Islet of Langerhans (tissue), 1 donor: ENCODE measurements around the gene ZNF888.
A peak's percentile ranks its signal among the peaks of the same experiment; 100 is the strongest.
"Not testable (repeated sequence)": the region's sequence is repeated elsewhere in the genome, so short reads cannot be mapped to it uniquely, and the experiment has no call there.

Source experiments
- FAIRE-seq: peaks from one replicate; lab custom pipeline; 2011; peaks lifted over from hg19 to GRCh38; lab: Jason Lieb, UNC

ZNF888 gene

DNA sequence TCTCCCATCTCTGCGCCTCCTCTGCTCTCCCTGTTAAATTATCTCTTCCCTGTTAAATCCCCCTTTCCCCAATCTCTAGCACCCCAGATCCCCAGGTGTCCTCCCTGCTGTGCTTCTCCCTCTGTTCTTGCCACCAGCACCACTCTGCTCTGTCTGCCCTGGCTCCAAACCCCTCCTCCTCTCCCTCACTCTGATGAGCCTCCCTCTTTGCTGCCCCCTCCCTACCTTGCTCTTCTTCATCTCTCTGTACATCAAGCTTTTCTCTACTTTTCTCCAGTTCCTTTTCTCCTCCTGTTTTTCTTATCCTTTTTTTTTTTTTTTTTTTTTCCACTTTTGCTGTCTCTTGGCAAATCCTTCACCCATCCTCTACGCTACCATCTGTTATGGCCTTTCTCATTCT is 18.3 kb upstream of the ZNF888 start:
- FAIRE-seq, result not testable (repeated sequence)

DNA sequence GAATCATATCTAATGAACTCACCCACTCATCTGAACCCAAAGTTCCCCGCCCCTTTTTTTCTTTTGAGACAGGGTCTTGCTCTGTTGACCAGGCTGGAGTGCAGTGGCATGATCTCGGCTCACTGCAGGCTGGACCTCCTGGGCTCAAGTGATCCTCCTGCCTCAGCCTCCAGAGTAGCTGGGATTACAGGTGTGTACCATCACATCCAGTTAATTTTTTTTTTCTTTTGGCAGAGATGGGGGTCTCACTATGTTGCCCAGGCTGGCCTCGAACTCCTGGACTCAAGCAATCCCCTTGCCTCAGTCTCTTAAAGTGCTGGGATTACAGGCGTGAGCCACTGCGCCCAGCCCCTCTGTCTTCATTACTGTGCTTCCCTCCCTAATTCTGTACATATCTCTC is 17.7 kb upstream of the ZNF888 start:
- not testable (repeated sequence) for FAIRE-seq

DNA sequence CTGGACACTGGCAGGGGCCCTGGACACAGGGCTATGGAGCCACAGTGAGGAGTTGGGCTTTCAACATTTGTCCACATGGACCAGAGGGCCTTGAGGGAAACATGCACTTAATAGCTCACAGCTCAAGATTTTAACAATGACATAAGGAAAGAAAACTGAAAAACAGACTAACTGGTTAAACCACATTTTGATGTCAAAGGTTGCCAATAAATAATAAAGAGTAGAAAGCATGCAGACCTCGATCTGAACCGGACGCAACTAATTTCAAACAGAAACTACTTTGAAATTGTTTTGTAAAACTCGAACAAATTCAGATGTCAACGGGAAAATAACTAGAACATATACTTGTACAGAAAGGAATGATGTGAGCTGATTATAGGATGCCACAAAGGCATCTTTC is 15.5 kb upstream of the ZNF888 start:
- FAIRE-seq, result no peak

DNA sequence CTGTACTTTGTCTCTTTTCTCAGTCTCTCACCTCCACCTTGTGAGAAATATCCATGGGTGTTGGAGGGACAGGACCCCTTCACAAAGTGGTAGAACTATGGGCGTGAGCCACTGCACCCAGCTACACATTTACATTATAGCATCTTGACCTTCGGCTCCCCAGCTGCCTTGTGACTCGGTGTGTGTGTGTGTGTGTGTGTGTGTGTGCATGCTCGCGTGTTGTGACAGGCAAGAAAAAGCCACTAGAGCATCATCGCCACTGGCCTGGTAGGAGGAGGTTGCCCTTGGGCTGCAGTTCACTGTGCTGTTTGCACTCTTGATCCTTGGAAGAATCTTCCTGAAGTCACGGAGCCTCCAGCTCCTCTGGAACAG is 13.7 kb upstream of the ZNF888 start:
- FAIRE-seq, result no peak

DNA sequence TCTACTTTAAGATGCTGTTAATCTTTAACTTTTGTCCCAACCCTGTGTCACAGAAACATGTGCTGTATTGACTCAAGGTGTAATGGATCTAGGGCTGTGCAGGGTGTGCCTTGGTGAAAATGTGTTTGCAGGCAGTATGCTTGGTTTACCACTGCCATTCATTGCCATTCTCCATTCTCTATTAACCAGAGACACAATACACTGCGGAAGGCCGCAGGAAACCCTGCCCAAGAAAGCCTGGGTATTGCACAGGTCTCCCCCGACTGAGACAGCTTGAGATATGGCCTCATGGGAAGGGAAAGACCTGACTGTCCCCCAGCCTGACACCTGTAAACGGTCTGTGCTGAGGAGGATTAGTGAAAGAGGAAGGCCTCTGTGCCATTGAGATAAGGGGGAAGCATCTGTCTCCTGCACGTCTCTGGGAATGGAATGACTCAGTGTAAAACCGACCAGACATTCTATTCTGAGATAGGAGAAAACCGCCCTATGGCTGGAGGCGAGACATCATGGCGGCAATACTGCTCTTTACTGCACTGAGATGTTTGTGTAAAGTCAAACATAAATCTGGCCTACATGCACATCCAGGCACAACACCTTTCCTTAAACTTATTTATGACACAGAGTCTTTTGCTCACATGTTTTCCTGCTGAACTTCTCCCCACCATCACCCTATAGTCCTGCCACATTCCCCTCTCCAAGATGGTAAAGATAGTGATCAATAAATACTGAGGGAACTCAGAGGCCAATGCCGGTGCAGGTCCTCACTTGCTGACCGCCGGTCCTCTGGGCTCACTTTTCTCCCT is 13.1 kb upstream of the ZNF888 start:
- peak; percentile 61 for FAIRE-seq

DNA sequence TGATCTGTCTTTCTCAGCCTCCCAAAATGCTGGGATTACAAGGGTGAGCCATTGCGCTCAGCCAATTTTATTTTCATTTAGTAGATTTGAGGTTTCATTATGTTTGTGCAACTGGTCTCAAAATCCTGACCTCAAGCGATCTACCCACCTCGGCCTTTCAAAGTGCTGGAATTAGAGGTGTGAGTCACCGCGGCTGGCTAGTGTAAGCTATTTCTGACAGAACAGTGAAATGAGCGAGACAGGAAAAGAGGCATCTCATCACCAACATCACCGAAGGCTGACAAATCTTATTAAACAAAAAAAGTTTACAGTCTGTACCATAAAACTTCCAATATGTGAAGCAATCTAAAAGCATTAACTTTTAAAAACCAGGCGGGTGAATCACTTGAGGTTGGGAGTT is 12.2 kb upstream of the ZNF888 start:
- no peak for FAIRE-seq

DNA sequence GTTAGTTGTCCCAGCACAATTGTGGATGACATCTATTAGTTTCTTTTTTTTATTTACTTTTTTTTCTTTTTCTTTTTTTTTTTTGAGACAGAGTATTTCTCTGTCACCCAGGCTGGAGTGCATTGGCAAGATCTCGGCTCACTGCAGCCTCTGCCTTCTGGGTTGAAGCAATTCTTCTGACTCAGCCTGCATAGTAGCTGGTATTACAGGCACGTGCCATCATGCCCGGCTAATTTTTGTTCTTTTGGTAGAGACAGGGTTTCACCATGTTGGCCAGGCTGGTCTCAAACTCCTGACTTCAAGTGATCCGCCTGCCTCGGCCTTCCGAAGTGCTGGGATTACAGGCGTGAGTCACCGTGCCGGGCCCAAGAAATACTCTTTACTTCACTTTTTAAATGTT is 1.4 kb upstream of the ZNF888 start:
- FAIRE-seq, result not testable (repeated sequence)

DNA sequence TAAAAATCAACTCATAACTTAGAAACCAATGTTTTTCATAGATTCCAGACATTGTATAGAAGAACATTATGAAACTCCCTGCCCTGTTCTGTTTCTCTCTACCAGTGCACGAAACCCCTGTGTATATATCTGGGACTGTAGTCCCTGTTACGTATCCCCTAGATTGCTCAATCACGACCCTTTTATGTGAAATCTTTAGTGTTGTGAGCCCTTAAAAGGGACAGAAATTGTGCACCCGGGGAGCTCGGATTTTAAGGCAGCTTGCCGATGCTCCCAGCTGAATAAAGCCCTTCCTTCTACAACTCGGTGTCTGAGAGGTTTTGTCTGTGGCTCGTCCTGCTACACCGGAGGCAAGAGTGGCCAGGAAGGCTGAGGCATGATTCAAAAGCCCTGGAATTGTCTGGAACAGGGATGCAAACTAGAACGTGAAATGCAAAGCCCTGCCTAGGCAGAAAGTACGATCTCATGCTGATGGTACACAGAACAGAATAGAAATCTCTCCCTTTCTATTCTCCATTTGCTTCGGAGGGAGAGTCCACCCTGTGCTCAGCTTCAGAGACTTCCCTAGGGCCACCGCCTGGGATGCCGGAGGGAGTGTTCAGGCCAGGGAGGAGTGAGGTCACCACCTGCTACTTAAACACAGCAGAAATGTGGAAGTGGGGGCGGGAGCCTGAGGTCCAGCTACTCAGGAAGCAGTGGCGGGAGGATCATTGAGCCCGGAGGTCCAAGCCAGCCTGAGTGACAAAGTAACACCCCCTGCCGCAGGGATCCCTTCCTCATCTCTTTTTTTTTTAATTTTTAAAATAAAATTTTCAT is 758 bp upstream of the ZNF888 start:
- FAIRE-seq, result no peak

DNA sequence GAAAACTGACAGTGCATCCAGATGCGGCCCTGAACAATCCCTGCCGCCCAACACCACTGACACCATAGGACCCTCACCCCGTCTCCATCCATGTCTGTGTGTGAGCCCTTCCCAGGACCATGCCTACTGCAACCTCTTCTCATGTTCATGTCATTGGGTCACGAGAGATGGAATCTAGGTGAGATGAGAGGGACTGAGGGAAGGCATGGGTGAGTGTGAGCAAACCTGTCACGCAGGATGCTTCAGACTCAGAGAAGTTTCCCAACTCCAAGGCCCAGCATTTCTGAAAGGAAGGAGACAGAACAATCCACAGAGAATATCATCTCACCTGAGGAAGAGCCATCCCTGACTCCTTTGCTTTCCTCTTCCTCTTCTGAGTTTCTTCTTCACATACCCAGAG is 5.7 kb downstream of the ZNF888 start:
- no peak for FAIRE-seq

DNA sequence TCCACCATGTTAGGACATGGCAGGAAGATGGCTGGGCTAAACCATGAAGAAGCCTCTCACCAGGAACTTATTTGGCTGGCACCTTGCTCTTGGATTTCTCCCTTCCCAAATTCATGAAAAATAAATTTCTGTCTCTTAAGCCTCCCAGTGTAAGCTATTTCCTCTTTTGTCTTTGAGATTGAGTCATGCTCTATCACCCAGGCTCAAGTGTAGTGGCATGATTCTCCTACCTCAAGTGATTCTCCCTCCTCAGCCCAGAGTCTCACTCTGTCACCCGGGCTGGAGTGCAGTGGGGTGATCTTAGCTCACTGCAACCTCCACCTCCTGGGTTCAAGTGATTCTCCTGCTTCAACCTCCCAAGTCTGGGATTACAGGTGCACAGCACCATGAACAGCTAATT is 12.6 kb downstream of the ZNF888 start:
- FAIRE-seq, result no peak

DNA sequence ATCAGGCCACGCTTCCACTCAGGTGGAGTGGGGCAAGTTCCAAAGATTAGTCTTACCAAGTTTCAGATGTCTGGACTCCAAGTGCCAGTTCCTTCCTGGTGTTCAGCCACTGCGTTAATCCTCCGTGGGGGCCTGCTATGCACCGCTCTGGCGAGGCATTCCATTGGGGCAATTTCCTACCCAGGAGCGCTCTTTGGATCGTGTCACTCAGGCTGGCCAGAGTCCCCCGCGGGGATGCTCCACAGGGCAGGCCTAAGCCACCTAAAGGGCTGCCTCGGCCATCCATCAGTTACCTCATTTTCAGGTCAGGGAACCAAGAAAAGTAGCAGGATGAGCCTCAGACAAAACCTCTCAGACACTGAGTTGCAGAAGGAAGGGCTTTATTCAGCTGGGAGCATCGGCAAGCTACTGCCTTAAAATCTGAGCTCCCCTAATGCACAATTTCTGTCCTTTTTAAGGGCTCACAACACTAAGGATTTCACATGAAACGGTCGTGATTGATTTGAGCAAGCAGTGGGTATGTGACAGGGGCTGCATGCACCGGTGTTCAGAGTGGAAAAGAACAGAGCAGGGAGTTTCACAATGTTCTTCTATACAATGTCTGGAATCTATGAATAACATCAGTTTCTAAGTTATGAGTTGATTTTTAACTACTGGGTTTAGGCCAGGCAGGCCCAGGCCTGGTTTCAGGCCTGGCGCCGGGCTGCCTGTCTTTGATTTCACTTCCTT is 19.0 kb downstream of the ZNF888 start:
- FAIRE-seq, result not testable (repeated sequence)

DNA sequence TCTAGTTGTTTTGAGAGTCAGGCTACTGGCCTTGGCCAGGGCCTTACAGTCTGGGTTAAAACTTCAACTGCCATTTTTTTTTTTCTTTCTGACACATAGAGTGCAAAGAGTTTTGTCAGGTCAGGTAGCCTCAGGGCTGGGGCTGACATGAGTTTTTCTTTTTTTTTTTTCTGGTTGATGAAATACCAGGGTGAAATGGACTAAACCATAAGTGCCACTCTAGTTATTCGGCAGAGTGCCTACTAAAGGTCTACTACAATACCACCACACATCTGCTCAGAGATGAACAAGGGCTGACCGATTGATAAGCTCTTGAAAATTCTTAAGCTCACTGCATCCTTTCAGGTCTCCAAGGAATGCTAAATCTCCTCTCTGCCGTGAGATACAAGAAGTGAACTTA is 21.4 kb downstream of the ZNF888 start:
- no peak for FAIRE-seq

DNA sequence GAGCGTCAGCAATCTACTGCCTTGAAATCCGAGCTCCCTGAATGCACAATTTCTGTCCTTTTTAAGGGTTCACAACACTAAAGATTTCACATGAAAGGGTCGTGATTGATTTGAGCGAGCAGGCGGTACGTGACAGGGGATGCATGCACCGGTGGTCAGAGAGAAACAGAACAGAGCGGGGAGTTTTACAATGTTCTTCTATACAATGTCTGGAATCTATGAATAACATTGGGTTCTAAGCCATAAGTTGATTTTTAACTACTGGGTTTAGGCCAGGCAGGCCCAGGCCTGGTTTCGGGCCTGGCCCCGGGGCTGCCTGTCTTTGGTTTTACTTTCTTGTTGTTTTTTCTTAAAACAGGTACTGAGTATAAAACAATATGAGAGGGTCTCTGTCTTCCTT is 24.6 kb downstream of the ZNF888 start:
- not testable (repeated sequence) for FAIRE-seq

DNA sequence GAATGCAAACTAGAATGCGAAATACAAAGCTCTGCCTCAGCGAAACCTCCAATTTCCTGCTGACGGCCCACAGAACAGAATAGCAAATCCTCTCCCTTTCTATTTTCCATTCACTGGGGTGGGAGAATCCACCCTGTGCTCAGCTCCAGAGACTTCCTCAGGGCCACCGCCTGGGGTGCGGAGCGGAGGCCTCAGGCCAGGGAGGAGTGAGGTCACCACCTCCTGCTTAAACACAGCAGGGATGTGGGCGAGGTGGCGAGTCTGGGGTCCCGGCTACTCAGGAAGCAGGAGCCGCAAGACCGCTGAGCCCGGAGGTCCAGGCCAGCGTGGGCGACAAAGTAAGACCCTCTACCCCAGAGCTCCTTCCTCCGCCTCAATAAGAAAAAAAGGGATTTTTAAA is 25.1 kb downstream of the ZNF888 start:
- FAIRE-seq, result no peak

DNA sequence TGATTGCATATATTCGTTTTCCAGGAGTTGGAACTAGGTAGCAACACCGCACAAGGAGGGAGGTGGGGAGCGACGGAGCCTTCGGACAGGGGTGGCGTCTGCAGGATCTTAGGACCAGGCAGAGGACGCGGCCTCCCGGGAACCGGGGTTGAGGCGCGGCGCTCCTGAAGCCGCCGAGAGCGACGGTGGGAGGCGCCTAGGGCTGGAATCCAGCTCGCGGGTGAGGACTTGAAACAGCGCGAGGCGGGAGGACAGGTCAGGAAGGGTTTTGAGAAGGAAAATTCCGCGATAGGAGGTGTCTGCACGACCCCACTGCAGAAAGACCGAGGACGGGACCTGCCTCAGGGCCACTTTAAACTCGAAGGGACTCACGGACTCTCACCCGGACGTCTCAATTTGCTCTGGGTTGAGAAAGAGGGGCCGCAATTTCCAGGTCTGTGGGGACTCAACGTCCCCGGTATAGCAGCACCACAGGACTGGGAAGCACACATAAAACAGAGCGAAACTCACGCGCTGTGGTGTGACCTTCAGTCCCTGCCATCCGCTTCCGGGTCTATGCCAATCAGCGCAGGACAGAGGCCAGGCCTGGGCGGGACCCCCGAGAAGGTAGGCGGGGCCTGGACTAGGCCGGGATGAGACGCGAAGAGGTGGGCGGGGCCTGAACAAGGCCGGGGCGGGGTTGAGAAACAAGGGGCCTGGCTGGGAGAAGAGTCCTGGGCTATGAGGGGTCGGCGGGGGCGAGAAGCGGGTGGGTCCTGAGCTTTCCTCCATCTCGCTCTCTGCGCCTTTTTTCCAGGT is 25.9 kb downstream of the ZNF888 start, which contains the start of gene ZNF320:
ZNF320 (minus strand) TSS at position 498 of the 798 bp plus-strand sequence. CDS start 7,380 bp downstream, outside the sequence.
- no peak for FAIRE-seq

DNA sequence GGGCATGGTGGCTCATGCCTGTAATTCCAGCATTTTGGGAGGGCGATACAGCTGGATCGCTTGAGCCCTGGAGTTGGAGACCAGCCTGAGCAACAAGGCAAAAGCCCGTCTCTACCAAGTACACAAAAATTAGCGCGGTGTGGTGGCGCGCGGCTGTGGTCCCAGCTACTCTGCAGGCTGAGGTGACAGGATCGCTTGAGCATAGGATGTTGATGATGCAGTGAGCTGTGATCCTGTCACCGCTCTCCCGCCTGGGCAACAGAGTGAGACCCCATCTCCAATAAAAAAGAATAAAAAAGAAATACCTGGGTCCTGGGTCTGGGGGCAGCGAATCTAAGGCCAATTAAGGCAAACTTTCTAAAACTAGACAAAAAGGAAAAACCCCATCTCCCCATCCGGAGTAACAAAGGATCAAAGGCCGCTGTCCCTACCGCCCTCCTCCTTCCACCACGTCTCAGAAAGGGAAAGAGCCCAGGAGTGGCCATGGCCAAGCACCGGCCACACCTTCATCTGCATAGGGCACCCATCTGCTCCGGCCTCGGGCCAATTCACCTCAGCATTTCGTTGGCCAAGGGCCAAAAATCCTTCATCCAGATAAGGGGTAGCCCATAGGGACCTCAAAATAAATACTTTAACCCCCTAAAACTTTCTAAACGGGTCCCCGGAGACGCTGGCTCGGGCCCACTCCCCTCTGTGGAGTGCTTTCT is 26.6 kb downstream of the ZNF888 start:
- no peak for FAIRE-seq

DNA sequence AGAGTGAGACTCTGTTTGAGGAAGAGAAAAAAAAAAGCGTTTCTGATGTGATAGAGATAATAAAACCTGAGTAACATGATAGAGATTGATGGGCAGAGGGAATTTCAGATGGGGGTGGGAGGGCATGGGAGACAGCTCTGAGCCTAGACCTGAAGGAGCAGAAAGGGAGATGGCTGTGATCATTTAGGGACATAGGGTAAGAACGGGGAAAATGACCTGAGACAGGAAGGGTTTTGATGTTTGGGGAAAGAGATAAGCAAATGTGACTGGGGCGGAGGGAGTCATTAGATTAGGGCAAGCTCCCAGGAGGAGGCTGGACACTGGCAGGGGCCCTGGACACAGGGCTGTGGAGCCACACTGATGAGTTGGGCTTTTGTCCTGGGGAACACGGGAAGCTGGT is 31.9 kb downstream of the ZNF888 start:
- no peak for FAIRE-seq

DNA sequence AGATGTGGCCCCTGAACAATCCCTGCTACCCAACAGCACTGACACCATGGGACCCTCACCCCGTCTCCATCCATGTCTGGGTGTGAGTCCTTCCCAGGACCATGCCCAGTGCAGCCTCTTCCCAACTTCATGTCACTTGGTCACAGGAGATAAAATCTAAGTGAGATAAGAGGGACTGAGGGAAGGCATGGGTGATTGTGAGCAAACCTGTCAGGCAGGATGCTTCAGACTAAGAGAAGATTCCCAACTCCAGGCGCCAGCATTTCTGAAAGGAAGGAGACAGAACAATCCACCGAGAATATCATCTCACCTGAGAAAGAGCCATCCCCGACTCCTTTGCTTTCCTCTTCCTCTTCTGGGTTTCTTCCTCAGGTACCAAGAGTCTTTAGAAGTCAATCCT is 33.3 kb downstream of the ZNF888 start:
- no peak for FAIRE-seq

DNA sequence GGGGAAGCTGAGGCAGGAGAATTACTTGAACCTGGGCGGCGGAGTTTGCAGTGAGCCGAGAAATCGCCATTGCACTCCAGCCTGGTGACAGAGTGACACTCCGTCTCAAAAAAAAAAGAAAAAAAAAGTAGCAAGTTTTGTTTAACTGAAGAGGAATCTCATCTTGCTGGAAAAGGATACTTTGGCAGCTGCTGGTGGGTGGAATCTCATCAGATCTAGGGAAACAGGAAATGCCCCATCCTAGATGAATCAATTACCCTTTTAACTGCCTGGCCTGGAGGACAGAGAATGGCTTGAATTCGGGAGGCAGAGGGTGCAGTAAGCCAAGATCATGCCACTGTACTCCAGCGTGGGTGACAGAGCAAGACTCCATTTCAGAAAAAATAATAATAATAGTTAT is 34.2 kb downstream of the ZNF888 start:
- no peak for FAIRE-seq

DNA sequence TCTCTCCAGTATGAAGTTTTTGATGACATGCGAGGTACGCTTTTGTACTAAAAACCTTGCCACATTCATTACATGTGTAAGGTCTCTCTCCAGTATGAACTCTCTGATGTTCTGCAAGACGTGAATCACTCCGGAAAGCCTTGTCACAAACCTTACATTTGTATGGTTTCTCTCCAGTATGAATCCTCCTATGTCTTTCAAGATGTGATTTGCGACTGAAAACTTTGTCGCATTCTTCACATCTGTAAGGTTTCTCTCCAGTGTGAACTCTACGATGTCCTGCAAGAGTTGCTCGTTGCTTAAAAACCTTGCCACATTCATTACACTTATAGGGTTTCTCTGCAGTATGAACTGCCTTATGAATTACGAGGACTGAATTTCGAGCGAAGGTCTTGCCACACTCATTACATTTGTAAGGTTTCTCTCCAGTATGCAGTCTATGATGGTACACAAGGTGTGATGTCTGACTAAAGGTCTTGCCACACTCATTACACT is 42.3 kb downstream of the ZNF888 start:
- no peak for FAIRE-seq

DNA sequence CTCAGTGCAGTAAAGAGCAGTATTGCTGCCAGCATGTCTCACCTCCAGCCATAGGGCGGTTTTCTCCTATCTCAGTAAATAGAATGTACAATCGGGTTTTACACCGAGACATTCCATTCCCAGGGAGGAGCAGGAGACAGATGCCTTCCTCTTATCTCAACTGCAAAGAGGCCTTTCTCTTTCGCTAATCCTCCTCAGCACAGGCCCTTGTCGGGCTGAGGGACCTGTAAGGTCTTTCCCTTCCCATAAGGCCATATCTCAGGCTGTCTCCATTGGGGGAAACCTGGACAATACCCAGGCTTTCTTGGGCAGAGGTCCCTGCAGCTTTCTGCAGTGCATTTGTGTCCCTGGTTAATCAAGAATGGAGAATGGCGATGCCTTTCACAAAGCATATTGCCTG is 50.2 kb downstream of the ZNF888 start:
- not testable (repeated sequence) for FAIRE-seq
